ENCODE results near the gene AK8.

Gene AK8

DNA sequence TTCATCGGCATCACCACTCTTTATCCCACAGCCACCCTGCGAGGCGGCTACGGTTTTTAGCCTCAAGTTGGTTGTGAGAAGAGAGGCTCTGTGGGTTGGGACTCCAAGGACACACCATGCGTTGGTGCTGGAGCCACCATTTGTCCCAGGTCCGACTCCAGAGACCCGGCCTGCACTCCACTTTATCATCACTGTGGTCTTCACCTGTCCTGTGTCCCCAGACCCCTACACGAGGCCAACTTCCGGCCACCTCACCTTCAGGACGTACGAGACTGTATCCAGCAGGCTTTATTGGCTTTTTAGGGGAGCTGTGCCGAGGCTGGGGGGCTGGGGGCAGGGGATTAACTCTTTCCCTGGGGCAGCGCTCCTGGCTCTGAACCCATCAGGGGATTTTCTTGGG, 152.8 kb downstream of the AK8 start:
- TF ChIP-seq TCF12 (IDR thresholded peaks at IDR 0.05; ENCODE audit: low read depth) (no peak), YY1 (IDR thresholded peaks at IDR 0.05; ENCODE audit: low read depth) (no peak), EGR1 (IDR thresholded peaks at IDR 0.05) (no peak), TEAD4 (IDR thresholded peaks at IDR 0.05) (no peak), NFIC (IDR thresholded peaks at IDR 0.05) (no peak), EP300 (IDR thresholded peaks at IDR 0.05; ENCODE audit: borderline replicate concordance) (no peak), CEBPB (IDR thresholded peaks at IDR 0.05) (no peak), TAF1 (IDR thresholded peaks at IDR 0.05; ENCODE audit: low read depth) (no peak), USF1 (IDR thresholded peaks at IDR 0.05) (no peak), ZBTB7A (IDR thresholded peaks at IDR 0.05; ENCODE audit: low read depth) (no peak), FOXM1 (IDR thresholded peaks at IDR 0.05; ENCODE audit: borderline replicate concordance, low read depth) (no peak)

- no peak for TF ChIP-seq CEBPB (IDR thresholded peaks at IDR 0.05)
- no peak for TF ChIP-seq TAF1 (IDR thresholded peaks at IDR 0.05; ENCODE audit: low read depth)
- no peak for TF ChIP-seq EP300 (IDR thresholded peaks at IDR 0.05; ENCODE audit: borderline replicate concordance)
- no peak for TF ChIP-seq NFIC (IDR thresholded peaks at IDR 0.05)
- no peak for TF ChIP-seq TCF12 (IDR thresholded peaks at IDR 0.05; ENCODE audit: low read depth)
- no peak for TF ChIP-seq FOXM1 (IDR thresholded peaks at IDR 0.05; ENCODE audit: borderline replicate concordance, low read depth)
- no peak for TF ChIP-seq EGR1 (IDR thresholded peaks at IDR 0.05)
- no peak for TF ChIP-seq MAX (IDR thresholded peaks at IDR 0.05)
- TF ChIP-seq USF1 (IDR thresholded peaks at IDR 0.05) = no peak
- TF ChIP-seq YY1 (IDR thresholded peaks at IDR 0.05; ENCODE audit: low read depth) = no peak
- TF ChIP-seq REST (IDR thresholded peaks at IDR 0.05; ENCODE audit: low read depth) = no peak
- no peak for TF ChIP-seq RAD21 (IDR thresholded peaks at IDR 0.05; ENCODE audit: low read depth)
- no peak for TF ChIP-seq CREB1 (IDR thresholded peaks at IDR 0.05; ENCODE audit: low read depth)
- TF ChIP-seq ZBTB7A (IDR thresholded peaks at IDR 0.05; ENCODE audit: low read depth) = no peak
Observed at GRCh38 chr9:132723809-132724208, 154.3 kb downstream of the AK8 start.

DNA sequence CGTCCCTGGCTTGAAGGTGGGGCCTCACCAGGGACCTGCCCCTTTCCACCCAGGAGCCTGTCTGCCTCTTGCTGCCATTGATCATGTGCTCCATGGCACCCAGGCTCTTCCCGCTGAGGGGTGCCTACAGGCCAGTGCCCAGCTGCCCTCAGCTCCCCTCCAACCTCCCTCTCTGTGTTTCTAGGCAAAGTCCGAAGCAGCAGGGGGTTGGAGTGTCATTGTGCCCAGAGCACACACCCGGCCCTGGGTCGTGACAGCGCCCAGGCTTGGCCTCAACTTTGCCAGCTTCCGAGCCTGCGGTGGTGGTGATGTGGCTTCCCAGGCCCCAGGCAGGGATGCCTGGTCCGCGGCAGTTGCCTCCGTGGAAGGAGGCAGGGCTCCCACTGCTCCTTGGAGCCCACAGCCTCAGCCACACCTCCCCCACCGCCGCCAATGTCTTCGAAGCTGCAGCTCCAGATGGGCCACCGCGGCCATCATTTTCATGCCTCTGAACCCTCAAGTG, 155.5 kb downstream of the AK8 start:
- TF ChIP-seq TAF1 (IDR thresholded peaks at IDR 0.05; ENCODE audit: low read depth) (no peak), EGR1 (IDR thresholded peaks at IDR 0.05) (no peak), RAD21 (IDR thresholded peaks at IDR 0.05; ENCODE audit: low read depth) (no peak), CEBPB (IDR thresholded peaks at IDR 0.05) (no peak), MAX (IDR thresholded peaks at IDR 0.05) (no peak), NFIC (IDR thresholded peaks at IDR 0.05) (no peak), FOXM1 (IDR thresholded peaks at IDR 0.05; ENCODE audit: borderline replicate concordance, low read depth) (no peak), REST (IDR thresholded peaks at IDR 0.05; ENCODE audit: low read depth) (no peak), TEAD4 (IDR thresholded peaks at IDR 0.05) (no peak), USF1 (IDR thresholded peaks at IDR 0.05) (no peak), EP300 (IDR thresholded peaks at IDR 0.05; ENCODE audit: borderline replicate concordance) (no peak), ZBTB7A (IDR thresholded peaks at IDR 0.05; ENCODE audit: low read depth) (no peak), CREB1 (IDR thresholded peaks at IDR 0.05; ENCODE audit: low read depth) (no peak)

DNA sequence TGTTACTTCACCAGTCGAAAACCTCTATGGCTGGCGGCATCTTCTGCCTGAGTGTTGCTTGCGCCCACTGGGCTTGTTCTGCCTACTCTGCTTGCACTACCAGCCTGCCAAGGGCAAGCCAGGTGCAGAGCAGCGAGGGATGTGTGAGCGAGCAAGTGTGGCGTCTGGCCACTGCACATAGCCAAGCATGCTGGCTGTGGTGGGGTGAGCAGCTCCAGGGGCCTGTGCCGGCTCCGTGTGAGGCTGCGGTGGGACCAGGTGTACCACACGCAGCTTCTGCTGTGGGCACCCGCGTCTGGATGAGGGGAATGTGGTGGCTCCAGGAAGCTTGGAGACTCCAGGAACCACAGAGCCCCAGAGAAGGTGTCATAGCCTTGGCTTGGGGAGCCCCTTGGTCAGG, 156.4 kb downstream of the AK8 start:
- no peak for TF ChIP-seq RAD21 (IDR thresholded peaks at IDR 0.05; ENCODE audit: low read depth)
- no peak for TF ChIP-seq FOXM1 (IDR thresholded peaks at IDR 0.05; ENCODE audit: borderline replicate concordance, low read depth)
- no peak for TF ChIP-seq TEAD4 (IDR thresholded peaks at IDR 0.05)
- TF ChIP-seq EP300 (IDR thresholded peaks at IDR 0.05; ENCODE audit: borderline replicate concordance) = no peak
- TF ChIP-seq YY1 (IDR thresholded peaks at IDR 0.05; ENCODE audit: low read depth) = no peak
- no peak for TF ChIP-seq CEBPB (IDR thresholded peaks at IDR 0.05)
- no peak for TF ChIP-seq TCF12 (IDR thresholded peaks at IDR 0.05; ENCODE audit: low read depth)
- no peak for TF ChIP-seq REST (IDR thresholded peaks at IDR 0.05; ENCODE audit: low read depth)
- TF ChIP-seq ZBTB7A (IDR thresholded peaks at IDR 0.05; ENCODE audit: low read depth) = no peak
- TF ChIP-seq USF1 (IDR thresholded peaks at IDR 0.05) = no peak
- no peak for TF ChIP-seq CREB1 (IDR thresholded peaks at IDR 0.05; ENCODE audit: low read depth)
- TF ChIP-seq TAF1 (IDR thresholded peaks at IDR 0.05; ENCODE audit: low read depth) = no peak
- TF ChIP-seq EGR1 (IDR thresholded peaks at IDR 0.05) = no peak
- TF ChIP-seq NFIC (IDR thresholded peaks at IDR 0.05) = no peak
- no peak for TF ChIP-seq MAX (IDR thresholded peaks at IDR 0.05)

Data from Ishikawa (cell line).